Astrocyte (in vitro differentiated cells and primary cell): ENCODE data around the gene NEK6. TPM values are rescaled to one million over a fixed set of nuclear protein-coding genes. Genes with fewer than 3 reads are reported as not detected.
A peak's percentile ranks its signal among the peaks of the same experiment; 100 is the strongest.

Experiments used
- DNase-seq: peaks from one replicate; pipeline ENCODE4 v3.0.0-alpha.2; 2010; ENCODE audit warnings: low read depth
- FAIRE-seq: peaks from 2 replicates; lab custom pipeline; 2011; peaks lifted over from hg19 to GRCh38; lab: Jason Lieb, UNC
- H2AFZ ChIP-seq: 2 replicates; pipeline ENCODE4 v1.6.0; 2012; ENCODE audit warnings: low read depth, low read length, inconsistent platforms
- H3K27ac ChIP-seq: 2 replicates; pipeline ENCODE4 v1.5.1; 2011; ENCODE audit warnings: low read depth, low read length, inconsistent platforms
- H3K27me3 ChIP-seq: 2 replicates; pipeline ENCODE4 v1.6.0; 2011; ENCODE audit warnings: low read length, inconsistent platforms; ENCODE audit not compliant: insufficient read depth
- H3K36me3 ChIP-seq: 2 replicates; pipeline ENCODE4 v1.5.1; 2011; ENCODE audit warnings: low read length, inconsistent platforms; ENCODE audit not compliant: insufficient read depth
- H3K4me1 ChIP-seq: 2 replicates; pipeline ENCODE4 v1.5.1; 2011; ENCODE audit warnings: low read length, inconsistent platforms; ENCODE audit not compliant: insufficient read depth
- H3K4me2 ChIP-seq: 2 replicates; pipeline ENCODE4 v1.6.0; 2012; ENCODE audit warnings: low read length, inconsistent platforms
- H3K4me3 ChIP-seq: 2 replicates; pipeline ENCODE4 v1.5.1; 2011; ENCODE audit warnings: low read depth, mild to moderate bottlenecking, low read length, inconsistent platforms; ENCODE audit not compliant: insufficient read depth
- H3K79me2 ChIP-seq: 2 replicates; pipeline ENCODE4 v1.6.0; 2012; ENCODE audit warnings: mild to moderate bottlenecking, low read length, inconsistent platforms; ENCODE audit not compliant: insufficient read depth
- H3K9ac ChIP-seq: 2 replicates; pipeline ENCODE4 v1.6.0; 2012; ENCODE audit warnings: mild to moderate bottlenecking, low read length, inconsistent platforms
- H3K9me3 ChIP-seq: 2 replicates; pipeline ENCODE4 v1.5.1; 2012; ENCODE audit warnings: low read depth, mild to moderate bottlenecking, low read length, inconsistent platforms; ENCODE audit not compliant: insufficient read depth
- H4K20me1 ChIP-seq: 2 replicates; pipeline ENCODE4 v1.6.0; 2012; ENCODE audit warnings: low read length, inconsistent platforms; ENCODE audit not compliant: insufficient read depth
- H3K27ac Mint-ChIP-seq: one replicate; pipeline ENCODE4 v1.8.0; 2021; ENCODE audit warnings: mild to moderate bottlenecking, mixed read lengths; ENCODE audit not compliant: unreplicated experiment
- H3K27me3 Mint-ChIP-seq: one replicate; pipeline ENCODE4 v1.8.0; 2021; ENCODE audit warnings: low read depth, mixed read lengths; ENCODE audit not compliant: unreplicated experiment
- H3K36me3 Mint-ChIP-seq: one replicate; pipeline ENCODE4 v1.8.0; 2021; ENCODE audit warnings: low read depth, mixed read lengths; ENCODE audit not compliant: unreplicated experiment
- H3K4me1 Mint-ChIP-seq: one replicate; pipeline ENCODE4 v1.8.0; 2021; ENCODE audit warnings: low read depth, mixed read lengths; ENCODE audit not compliant: unreplicated experiment
- H3K4me3 Mint-ChIP-seq: one replicate; pipeline ENCODE4 v1.8.0; 2021; ENCODE audit warnings: mild to moderate bottlenecking, moderate library complexity, mixed read lengths; ENCODE audit not compliant: unreplicated experiment
- H3K9me3 Mint-ChIP-seq: one replicate; pipeline ENCODE4 v1.8.0; 2021; ENCODE audit warnings: mild to moderate bottlenecking, mixed read lengths; ENCODE audit not compliant: unreplicated experiment
- CTCF ChIP-seq: IDR thresholded peaks from 2 replicates; pipeline ENCODE4 v1.5.1; 2011; ENCODE audit warnings: low read depth, mild to moderate bottlenecking, inconsistent platforms, low read length, moderate library complexity; ENCODE audit not compliant: insufficient read depth
- EZH2 ChIP-seq: IDR thresholded peaks from 2 replicates; pipeline ENCODE4 v1.6.1; 2012; ENCODE audit warnings: mild to moderate bottlenecking, low read length, inconsistent platforms; ENCODE audit not compliant: insufficient read depth
- total RNA-seq: library from RNA; stranded (reverse); gene quantifications from 2 replicates; pipeline ENCODE4 v1.2.1, GENCODE V29; 2021

Gene NEK6
- total RNA-seq, 1 donor from 2014 or later: 76.8 TPM

GRCh38 chr9:124350494-124351263, 92.9 kb downstream of the NEK6 start:
- H3K36me3 Mint-ChIP-seq: peaks cover 18% of the 10 kb centered on the region
- Histone ChIP-seq H3K36me3 (peaks cover 59% of the 10 kb centered on the region), H4K20me1 (peaks cover 89% of the 10 kb centered on the region), H3K4me2 (no peak overlapping the region), H3K27ac (no peak overlapping the region), H2AFZ (no peak overlapping the region), H3K4me3 (no peak overlapping the region), H3K4me1 (no peaks in the 10 kb centered on the region), H3K9me3 (no peaks in the 10 kb centered on the region), H3K9ac (no peak overlapping the region), H3K79me2 (peaks cover 34% of the 10 kb centered on the region), H3K27me3 (no peaks in the 10 kb centered on the region)
- H3K9me3 Mint-ChIP-seq: no peaks in the 10 kb centered on the region
- H3K4me1 Mint-ChIP-seq: peaks cover 3% of the 10 kb centered on the region
- FAIRE-seq: no peak
- H3K27me3 Mint-ChIP-seq: no peaks in the 10 kb centered on the region
- peak overlapping the region; percentile 14 for H3K27ac Mint-ChIP-seq
- no peak for TF ChIP-seq EZH2
- no peak for TF ChIP-seq CTCF
- no peak overlapping the region for H3K4me3 Mint-ChIP-seq
- DNase-seq: no peak

- Mint-ChIP-seq H3K9me3 (no peaks in the 10 kb centered on the region), H3K27me3 (no peaks in the 10 kb centered on the region), H3K4me1 (peaks cover 4% of the 10 kb centered on the region), H3K4me3 (no peak overlapping the region), H3K36me3 (peaks cover 18% of the 10 kb centered on the region), H3K27ac (no peak overlapping the region)
- H3K4me3 ChIP-seq: no peak overlapping the region
- H3K4me2 ChIP-seq: no peak overlapping the region
- H3K79me2 ChIP-seq: peaks cover 42% of the 10 kb centered on the region
- no peaks in the 10 kb centered on the region for H3K4me1 ChIP-seq
- H3K27me3 ChIP-seq: no peaks in the 10 kb centered on the region
- FAIRE-seq: no peak
- TF ChIP-seq EZH2 (no peak), CTCF (no peak)
- no peak overlapping the region for H3K27ac ChIP-seq
- no peak overlapping the region for H2AFZ ChIP-seq
- no peak overlapping the region for H3K9ac ChIP-seq
- DNase-seq: no peak
- H3K36me3 ChIP-seq: peaks cover 61% of the 10 kb centered on the region
- H4K20me1 ChIP-seq: peaks cover 96% of the 10 kb centered on the region
- H3K9me3 ChIP-seq: no peaks in the 10 kb centered on the region
Observed at GRCh38 chr9:124351672-124352468, 94.1 kb downstream of the NEK6 start.
